Measurements from ENCODE around the gene SLC5A11.

- no peak for TF ChIP-seq POLR2A (IDR thresholded peaks at IDR 0.05; ENCODE audit: low read depth, low read length)
- TF ChIP-seq POLR2AphosphoS5 (IDR thresholded peaks at IDR 0.05; ENCODE audit: low read depth, low read length) = no peak
- no peak for TF ChIP-seq TAF1 (IDR thresholded peaks at IDR 0.05; ENCODE audit: borderline replicate concordance, low read depth, low read length)
Measured at GRCh38 chr16:24909856-24910255, 64.1 kb downstream of the SLC5A11 start.
